Esophagus (tissue), 2 donors: ENCODE measurements around the gene C10orf67. TPM values are rescaled to one million over a fixed set of nuclear protein-coding genes. Genes with fewer than 3 reads are reported as not detected.

Source experiments
- H3K27ac ChIP-seq, 2 donors: one replicate each; pipeline ENCODE4 v1.5.1; 2013; ENCODE audit warnings: low read depth in 2 of 2, mild to moderate bottlenecking in 2 of 2, inconsistent platforms in 1 of 2, low read length in 1 of 2, moderate library complexity in 1 of 2
- H3K27me3 ChIP-seq, 2 donors: one replicate each; pipeline ENCODE4 v1.6.1; 2013; ENCODE audit warnings: low read length in 2 of 2, control low read depth in 1 of 2, mild to moderate bottlenecking in 1 of 2; ENCODE audit not compliant: insufficient read depth in 2 of 2, control insufficient read depth in 1 of 2
- H3K36me3 ChIP-seq, 2 donors: one replicate each; pipeline ENCODE4 v1.6.1; 2013; ENCODE audit warnings: low read length in 1 of 2; ENCODE audit not compliant: control insufficient read depth in 2 of 2, insufficient read depth in 2 of 2
- H3K4me1 ChIP-seq, 2 donors: one replicate each; pipeline ENCODE4 v1.6.1; 2013; ENCODE audit warnings: low read length in 1 of 2; ENCODE audit not compliant: control insufficient read depth in 2 of 2, insufficient read depth in 2 of 2
- H3K4me3 ChIP-seq, 2 donors: one replicate each; pipeline ENCODE4 v1.5.1; 2013; ENCODE audit warnings: low read length in 2 of 2, mild to moderate bottlenecking in 2 of 2, low read depth in 1 of 2, moderate library complexity in 1 of 2
- H3K9me3 ChIP-seq, 2 donors: one replicate each; pipeline ENCODE4 v1.6.1; 2013; ENCODE audit warnings: mild to moderate bottlenecking in 2 of 2, low read depth in 1 of 2, low read length in 1 of 2, moderate library complexity in 1 of 2; ENCODE audit not compliant: control insufficient read depth in 2 of 2, insufficient read depth in 1 of 2
- WGBS, 2 donors: extraction: QIAGEN DNeasy Blood & Tissue Kit; methylation state at CpG; one replicate each; pipeline ENCODE4 v1.1.7; 2013; 5-methylcytosine and 5-hydroxymethylcytosine counted together
- polyA plus RNA-seq, 2 donors: library from polyadenylated mRNA; stranded (reverse); fragments of 200-250 nt; gene quantifications; one replicate each; pipeline ENCODE4 v1.2.3, GENCODE V29; 2013
- donor health status: healthy with polysubstance abuse.
- donor health status: Bipolar disorder and iron deficiency.

The C10orf67 gene
- polyA plus RNA-seq, 2 donors = 0.04 to 0.08 TPM

GRCh38 chr10:23189024-23189423, 155.6 kb downstream of the C10orf67 start:
- WGBS, 2 donors = 28 to 30% methylated on average over 5 of the region's 5 CpGs
- no peaks in the 10 kb centered on the region for H3K36me3 ChIP-seq
- H3K9me3 ChIP-seq = no peaks in the 10 kb centered on the region
- peaks cover 2 to 8% of the 10 kb centered on the region in 2 donors for H3K4me1 ChIP-seq
- peaks cover 18% of the 10 kb centered on the region in 2 donors for H3K27me3 ChIP-seq
- no peak overlapping the region for H3K27ac ChIP-seq
- no peak overlapping the region for H3K4me3 ChIP-seq

DNA sequence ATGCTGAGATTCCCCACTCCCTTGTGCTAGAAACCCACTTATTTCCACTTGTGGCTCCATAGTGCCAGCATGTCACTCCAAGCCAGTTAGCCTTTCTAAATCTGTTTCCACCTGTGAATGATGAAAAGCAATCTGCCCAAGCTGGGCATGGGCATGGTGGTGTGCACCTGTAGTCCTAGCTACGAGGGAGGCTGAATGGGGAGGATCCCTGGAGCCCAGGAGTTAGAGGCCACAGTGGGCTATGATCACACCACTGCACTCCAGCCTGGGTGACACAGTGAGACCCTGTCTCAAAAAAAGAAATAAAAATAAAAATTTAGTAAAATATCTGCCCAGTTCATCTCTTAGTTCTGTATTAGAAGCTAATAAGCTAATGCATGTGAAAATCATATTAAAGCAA, 157.4 kb downstream of the C10orf67 start:
- Histone ChIP-seq H3K27me3 (peaks cover 8 to 10% of the 10 kb centered on the region in 2 donors), H3K9me3 (no peaks in the 10 kb centered on the region), H3K27ac (no peak overlapping the region), H3K4me1 (no peaks in the 10 kb centered on the region), H3K4me3 (no peak overlapping the region), H3K36me3 (no peaks in the 10 kb centered on the region)
- 76 to 81% methylated on average over 1 of the region's 1 CpG for WGBS, 2 donors

GRCh38 chr10:23186697-23187096, 157.9 kb downstream of the C10orf67 start:
- peaks cover 4 to 5% of the 10 kb centered on the region in 2 donors for H3K27me3 ChIP-seq
- H3K27ac ChIP-seq = no peak overlapping the region
- H3K4me1 ChIP-seq = no peaks in the 10 kb centered on the region
- no peaks in the 10 kb centered on the region for H3K9me3 ChIP-seq
- 13 to 20% methylated on average over 5 of the region's 5 CpGs for WGBS, 2 donors
- H3K36me3 ChIP-seq = no peaks in the 10 kb centered on the region
- no peak overlapping the region for H3K4me3 ChIP-seq

- H3K27me3 ChIP-seq = no peaks in the 10 kb centered on the region
- WGBS, 2 donors = 45 to 52% methylated on average over 7 of the region's 7 CpGs
- H3K9me3 ChIP-seq = no peaks in the 10 kb centered on the region
Measured at GRCh38 chr10:23186178-23186577, 158.4 kb downstream of the C10orf67 start.

DNA sequence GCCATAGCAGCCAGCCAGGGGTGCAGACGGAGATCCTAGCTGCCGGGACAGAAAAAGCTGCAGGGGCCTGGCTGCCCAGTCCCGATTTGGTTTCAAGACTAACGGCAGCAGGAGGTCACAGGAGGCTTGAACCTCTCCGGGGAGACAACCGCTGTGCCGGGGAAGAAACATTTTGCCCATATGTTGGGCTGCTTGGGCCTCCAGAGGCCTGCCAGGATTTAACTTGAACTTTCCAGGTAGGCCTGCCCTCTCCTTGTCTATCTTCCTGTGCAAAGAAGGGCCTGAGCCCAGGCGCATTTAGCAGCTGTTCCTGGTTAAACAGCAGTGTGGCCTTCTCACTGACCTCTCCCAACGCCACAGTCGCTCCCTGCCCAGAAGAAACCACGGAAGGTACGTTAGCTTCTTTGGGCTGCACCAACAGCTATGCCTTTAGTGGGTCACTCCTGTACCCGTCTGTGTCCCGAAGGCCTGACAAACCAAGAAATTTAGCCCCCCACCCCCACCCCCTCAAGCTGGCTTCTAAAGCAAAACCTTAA, 169.6 kb downstream of the C10orf67 start:
- Histone ChIP-seq H3K4me3 (no peak overlapping the region), H3K27me3 (peaks cover 12 to 21% of the 10 kb centered on the region in 2 donors), H3K27ac (no peak overlapping the region), H3K36me3 (no peaks in the 10 kb centered on the region), H3K9me3 (no peaks in the 10 kb centered on the region), H3K4me1 (peaks cover 0 to 5% of the 10 kb centered on the region in 2 donors)
- 18 to 19% methylated on average over 14 of the region's 14 CpGs for WGBS, 2 donors

More at GRCh38 chr10:23186178-23186577, 158.4 kb downstream of the C10orf67 start:
- H3K36me3 ChIP-seq = no peaks in the 10 kb centered on the region
- no peaks in the 10 kb centered on the region for H3K4me1 ChIP-seq
- H3K4me3 ChIP-seq = no peak overlapping the region
- H3K27ac ChIP-seq = no peak overlapping the region

DNA sequence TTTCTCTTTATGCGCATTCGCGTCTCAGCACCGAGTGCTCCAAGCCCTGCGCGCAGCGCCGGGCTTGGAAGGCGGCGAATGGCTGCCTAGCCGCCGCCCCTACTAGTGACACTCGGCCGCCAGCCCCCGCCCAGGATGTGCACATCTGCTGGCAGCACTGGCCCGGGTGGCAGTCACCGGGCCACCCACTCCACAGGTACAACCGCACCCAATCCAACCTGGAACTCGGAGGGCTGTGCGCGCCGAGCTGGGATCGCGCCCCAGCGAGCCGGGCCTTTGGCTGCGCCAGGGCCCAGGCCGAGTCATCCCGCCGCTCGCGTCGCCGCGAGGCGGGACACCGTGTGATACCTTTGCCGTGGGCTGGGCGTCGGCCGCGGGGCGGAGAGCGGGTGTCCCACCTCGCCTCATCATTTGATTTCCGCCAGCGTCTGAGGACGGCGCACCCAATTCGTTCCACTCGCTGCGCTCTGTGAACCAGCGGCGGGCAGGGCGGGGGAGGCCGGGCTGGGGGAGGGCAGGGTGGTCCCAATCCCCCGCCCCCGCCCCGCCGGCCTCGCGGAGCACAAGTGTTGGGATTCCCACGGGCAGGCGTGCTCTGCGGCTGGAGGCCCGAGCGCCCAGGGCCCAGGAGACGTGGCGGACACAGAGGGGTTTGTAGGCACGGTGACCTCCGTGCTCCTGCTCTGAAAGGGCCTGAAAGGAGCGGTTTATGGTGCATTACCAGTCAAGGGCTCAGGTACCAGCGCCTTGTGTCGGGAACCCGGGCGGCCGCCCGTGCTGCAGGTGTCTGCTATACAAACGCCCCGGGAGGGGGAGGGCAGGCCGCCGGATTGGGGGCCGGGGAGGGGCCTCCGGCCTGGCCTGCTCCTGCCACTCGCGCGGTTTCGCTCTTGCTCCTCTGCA, 170.3 kb downstream of the C10orf67 start:
- Histone ChIP-seq H3K4me3 (no peak overlapping the region), H3K27me3 (peaks cover 12 to 21% of the 10 kb centered on the region in 2 donors), H3K9me3 (no peaks in the 10 kb centered on the region), H3K36me3 (no peaks in the 10 kb centered on the region), H3K4me1 (peaks cover 0 to 5% of the 10 kb centered on the region in 2 donors), H3K27ac (no peak overlapping the region)
- 4 to 6% methylated on average over 81 to 88 of the region's 88 CpGs for WGBS, 2 donors

DNA sequence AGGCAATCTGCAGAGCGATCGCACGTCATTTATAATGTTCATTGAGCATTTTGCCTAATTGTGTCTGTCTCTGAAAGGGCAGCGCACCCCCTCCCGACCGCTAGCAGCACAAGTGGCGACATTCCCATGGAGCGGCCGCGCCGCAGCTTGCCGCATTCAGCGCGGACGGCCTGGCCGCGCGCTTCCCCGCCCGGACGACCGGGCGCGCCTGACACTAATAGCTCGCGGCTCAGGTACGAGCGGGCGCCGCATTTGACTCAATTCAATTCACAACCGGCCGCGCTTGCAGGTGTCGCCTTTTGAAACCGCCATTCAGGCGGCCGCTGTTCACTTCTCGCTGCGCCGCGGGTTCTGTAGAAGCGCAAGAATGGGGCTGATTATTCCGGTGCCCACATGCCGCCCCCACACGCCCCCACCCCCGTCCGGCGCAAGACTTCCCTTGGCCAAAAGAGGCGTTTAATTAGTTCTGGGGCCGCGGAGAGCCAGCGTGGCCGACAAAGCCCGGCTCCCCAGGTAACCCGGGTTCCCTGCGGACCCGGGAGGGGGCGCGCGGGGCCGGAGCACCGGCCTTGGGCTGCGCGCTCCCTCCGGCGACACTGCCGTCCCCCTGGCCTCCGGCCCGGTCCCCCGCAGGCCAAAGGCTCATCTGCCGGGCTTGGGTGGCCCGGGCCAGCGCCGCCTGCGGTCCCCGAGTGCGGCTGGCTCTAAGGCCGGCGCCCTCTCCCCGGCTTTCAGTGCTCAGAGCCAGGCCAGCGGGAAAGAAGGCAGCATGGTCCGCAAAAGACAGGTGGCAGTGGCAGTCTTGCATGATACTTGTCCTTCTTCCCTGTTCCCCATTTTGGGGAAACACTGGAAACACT, 171.2 kb downstream of the C10orf67 start:
- peaks cover 12 to 18% of the 10 kb centered on the region in 2 donors for H3K27me3 ChIP-seq
- no peak overlapping the region for H3K27ac ChIP-seq
- no peak overlapping the region for H3K4me3 ChIP-seq
- no peaks in the 10 kb centered on the region for H3K9me3 ChIP-seq
- WGBS, 2 donors = 3 to 4% methylated on average over 68 to 82 of the region's 82 CpGs
- peaks cover 0 to 5% of the 10 kb centered on the region in 2 donors for H3K4me1 ChIP-seq
- H3K36me3 ChIP-seq = no peaks in the 10 kb centered on the region

- WGBS, 2 donors = 6% methylated on average over 41 of the region's 41 CpGs
Measured at GRCh38 chr10:23172429-23173213, 172.0 kb downstream of the C10orf67 start.

More at GRCh38 chr10:23172429-23173213, 172.0 kb downstream of the C10orf67 start:
- no peak overlapping the region for H3K27ac ChIP-seq
- no peak overlapping the region for H3K4me3 ChIP-seq
- H3K36me3 ChIP-seq = no peaks in the 10 kb centered on the region
- H3K27me3 ChIP-seq = peaks cover 12 to 18% of the 10 kb centered on the region in 2 donors
- H3K9me3 ChIP-seq = no peaks in the 10 kb centered on the region
- peaks cover 0 to 5% of the 10 kb centered on the region in 2 donors for H3K4me1 ChIP-seq
